Osteoblast (primary cell): ENCODE data around the gene TMEM86A. TPM values are rescaled to one million over a fixed set of nuclear protein-coding genes. Genes with fewer than 3 reads are reported as not detected.
A peak's percentile ranks its signal among the peaks of the same experiment; 100 is the strongest.

Source experiments
- DNase-seq: peaks from one replicate; pipeline ENCODE4 v3.0.0; 2011; ENCODE audit warnings: low spot score, mixed read lengths; ENCODE audit not compliant: insufficient read length; ENCODE audit errors: missing footprints
- H2AFZ ChIP-seq: 2 replicates; pipeline ENCODE4 v1.6.0; 2011; ENCODE audit warnings: mild to moderate bottlenecking, low read length
- H3K27ac ChIP-seq: 2 replicates; pipeline ENCODE4 v1.5.1; 2011; ENCODE audit warnings: mild to moderate bottlenecking, low read depth, low read length, moderate library complexity
- H3K27me3 ChIP-seq: 2 replicates; pipeline ENCODE4 v1.6.0; 2012; ENCODE audit warnings: mild to moderate bottlenecking, control low read depth, inconsistent platforms, low read length, moderate library complexity; ENCODE audit not compliant: insufficient read depth
- H3K36me3 ChIP-seq: 2 replicates; pipeline ENCODE4 v1.5.1; 2011; ENCODE audit warnings: mild to moderate bottlenecking, low read length, control low read depth, moderate library complexity; ENCODE audit not compliant: insufficient read depth
- H3K4me1 ChIP-seq: 2 replicates; pipeline ENCODE4 v1.5.1; 2011; ENCODE audit warnings: mild to moderate bottlenecking, low read length, control low read depth, moderate library complexity; ENCODE audit not compliant: insufficient read depth
- H3K4me2 ChIP-seq: 2 replicates; pipeline ENCODE4 v1.6.0; 2011; ENCODE audit warnings: mild to moderate bottlenecking, low read length; ENCODE audit not compliant: insufficient read depth
- H3K4me3 ChIP-seq: fragments of 200-600 bp; sonication (generic); 3 replicates; pipeline ENCODE4 v1.5.1; 2012; ENCODE audit warnings: mild to moderate bottlenecking, low read length, inconsistent platforms; ENCODE audit not compliant: insufficient read depth
- H3K79me2 ChIP-seq: 2 replicates; pipeline ENCODE4 v1.6.0; 2012; ENCODE audit warnings: mild to moderate bottlenecking, low read length, control low read depth, inconsistent platforms; ENCODE audit not compliant: insufficient read depth
- H3K9me3 ChIP-seq: 2 replicates; pipeline ENCODE4 v1.5.1; 2011; ENCODE audit warnings: low read depth, low read length, control low read depth
- H4K20me1 ChIP-seq: 2 replicates; pipeline ENCODE4 v1.6.0; 2012; ENCODE audit warnings: mild to moderate bottlenecking, low read length, control low read depth; ENCODE audit not compliant: insufficient read depth
- CTCF ChIP-seq: IDR thresholded peaks from 2 replicates; pipeline ENCODE4 v1.5.1; 2011; ENCODE audit warnings: mild to moderate bottlenecking, low read depth, low read length, moderate library complexity; ENCODE audit errors: extremely low read depth
- total RNA-seq: library from RNA; depleted of rRNA; stranded (reverse); fragments of >200 nt; gene quantifications from 2 replicates; pipeline ENCODE4 v1.2.3, GENCODE V29; 2012

The TMEM86A gene
- total RNA-seq, 1 donor = 3.3 TPM

DNA sequence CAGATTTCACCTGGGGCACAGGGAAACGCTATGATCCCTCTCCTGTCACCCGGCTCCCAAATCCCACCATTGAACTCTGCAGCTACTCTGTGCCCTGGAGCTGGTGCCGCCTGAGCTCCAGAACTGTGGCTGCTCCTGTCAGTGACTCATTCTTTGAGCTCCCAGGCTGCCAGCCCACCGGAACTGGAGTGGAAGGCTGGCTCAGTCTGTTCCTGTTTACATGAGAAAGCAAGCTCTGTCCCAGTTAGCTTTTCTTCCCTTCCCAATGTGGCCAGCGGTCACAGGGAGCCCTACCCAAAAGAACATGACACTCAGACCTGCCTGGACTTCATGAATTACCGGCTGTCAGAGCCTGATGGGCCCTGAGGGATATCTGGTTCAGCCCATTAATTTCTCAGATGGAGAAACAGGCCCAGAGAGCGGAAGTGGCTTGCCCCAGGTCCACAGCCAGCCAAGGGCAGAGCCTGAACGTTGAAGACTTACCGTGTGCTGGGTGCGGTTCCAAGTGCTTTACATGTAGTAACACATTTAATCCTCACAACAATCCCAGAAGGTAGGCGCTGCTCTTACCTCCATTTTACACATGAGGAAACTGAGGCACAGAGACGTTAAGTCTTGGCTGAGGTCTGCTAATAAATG is 51.2 kb downstream of the TMEM86A start:
- Histone ChIP-seq H3K27me3 (peaks cover 3% of the 10 kb centered on the region), H3K4me1 (peaks cover 9% of the 10 kb centered on the region), H3K9me3 (no peaks in the 10 kb centered on the region), H4K20me1 (no peaks in the 10 kb centered on the region), H3K79me2 (no peaks in the 10 kb centered on the region), H2AFZ (peak overlapping the region; percentile 99), H3K4me3 (peak overlapping the region; percentile 41), H3K4me2 (peak overlapping the region; percentile 60), H3K36me3 (no peaks in the 10 kb centered on the region), H3K27ac (no peak overlapping the region)
- peak; percentile 96 for DNase-seq
- TF ChIP-seq CTCF = no peak

GRCh38 chr11:18750944-18751343 is 52.4 kb downstream of the TMEM86A start:
- no peak overlapping the region for H3K27ac ChIP-seq
- no peaks in the 10 kb centered on the region for H3K79me2 ChIP-seq
- H3K27me3 ChIP-seq = peaks cover 3% of the 10 kb centered on the region
- peaks cover 9% of the 10 kb centered on the region for H3K4me1 ChIP-seq
- H3K4me2 ChIP-seq = no peak overlapping the region
- no peaks in the 10 kb centered on the region for H3K9me3 ChIP-seq
- no peak overlapping the region for H2AFZ ChIP-seq
- no peak for TF ChIP-seq CTCF
- no peak overlapping the region for H3K4me3 ChIP-seq
- H4K20me1 ChIP-seq = no peaks in the 10 kb centered on the region
- DNase-seq = no peak
- H3K36me3 ChIP-seq = no peaks in the 10 kb centered on the region

DNA sequence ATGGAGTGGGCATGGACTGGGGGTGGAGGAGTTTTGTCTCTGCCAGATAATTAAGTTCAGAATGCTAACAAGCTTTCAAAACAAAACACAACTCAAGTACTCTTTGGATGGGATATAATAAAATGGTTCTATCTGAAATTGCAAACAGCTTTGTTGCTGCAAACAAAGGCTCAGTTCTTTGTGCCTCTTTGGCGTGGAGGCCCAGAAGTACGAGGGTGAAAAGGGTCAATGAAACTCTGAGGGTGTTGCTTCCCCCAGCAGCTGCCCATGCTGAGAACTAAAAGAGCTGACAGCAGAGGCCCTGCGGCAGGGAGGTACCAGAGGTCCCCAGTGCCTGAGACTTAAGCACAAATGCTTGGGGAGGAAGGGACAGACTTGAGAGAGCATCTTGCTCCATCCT is 53.9 kb downstream of the TMEM86A start:
- Histone ChIP-seq H3K79me2 (no peaks in the 10 kb centered on the region), H3K4me1 (peaks cover 9% of the 10 kb centered on the region), H3K36me3 (no peaks in the 10 kb centered on the region), H3K4me2 (no peak overlapping the region), H2AFZ (no peak overlapping the region), H3K9me3 (no peaks in the 10 kb centered on the region), H3K4me3 (no peak overlapping the region), H4K20me1 (no peaks in the 10 kb centered on the region), H3K27ac (no peak overlapping the region), H3K27me3 (peaks cover 3% of the 10 kb centered on the region)
- TF ChIP-seq CTCF = no peak
- DNase-seq = no peak

- no peak overlapping the region for H2AFZ ChIP-seq
- no peaks in the 10 kb centered on the region for H3K9me3 ChIP-seq
- no peak overlapping the region for H3K4me3 ChIP-seq
- H4K20me1 ChIP-seq = no peaks in the 10 kb centered on the region
- no peaks in the 10 kb centered on the region for H3K79me2 ChIP-seq
- TF ChIP-seq CTCF = no peak
- H3K36me3 ChIP-seq = no peaks in the 10 kb centered on the region
- peaks cover 6% of the 10 kb centered on the region for H3K27me3 ChIP-seq
- no peak for DNase-seq
- no peak overlapping the region for H3K4me2 ChIP-seq
- no peak overlapping the region for H3K27ac ChIP-seq
- H3K4me1 ChIP-seq = peaks cover 8% of the 10 kb centered on the region
Measured at GRCh38 chr11:18754308-18754707, 55.7 kb downstream of the TMEM86A start.

Other genes starting within 250 kb of the TMEM86A start
- gene LDHAL6A, start 242.9 kb upstream of the TMEM86A start, total RNA-seq = not detected in 2 replicates
- gene TSG101, start 171.8 kb upstream of the TMEM86A start, total RNA-seq = 67.3 and 67.8 TPM in 2 replicates
- gene UEVLD, start 110.0 kb upstream of the TMEM86A start, total RNA-seq = 20.6 and 26.8 TPM in 2 replicates
- under 0.01 and 0.29 TPM in 2 replicates for gene MISFA, start 99.0 kb upstream of the TMEM86A start, total RNA-seq
- 19.2 and 21.0 TPM in 2 replicates for gene SPTY2D1, start 64.4 kb upstream of the TMEM86A start, total RNA-seq
- not detected in 2 replicates for gene IGSF22, start 27.4 kb downstream of the TMEM86A start, total RNA-seq
- gene PTPN5, start 93.0 kb downstream of the TMEM86A start, total RNA-seq = not detected in 2 replicates
- gene MRGPRX1, start 240.6 kb downstream of the TMEM86A start, total RNA-seq = not detected in 2 replicates